Measurements from ENCODE around the gene ACHE.
A peak's percentile ranks its signal among the peaks of the same experiment; 100 is the strongest.

ACHE gene

DNA sequence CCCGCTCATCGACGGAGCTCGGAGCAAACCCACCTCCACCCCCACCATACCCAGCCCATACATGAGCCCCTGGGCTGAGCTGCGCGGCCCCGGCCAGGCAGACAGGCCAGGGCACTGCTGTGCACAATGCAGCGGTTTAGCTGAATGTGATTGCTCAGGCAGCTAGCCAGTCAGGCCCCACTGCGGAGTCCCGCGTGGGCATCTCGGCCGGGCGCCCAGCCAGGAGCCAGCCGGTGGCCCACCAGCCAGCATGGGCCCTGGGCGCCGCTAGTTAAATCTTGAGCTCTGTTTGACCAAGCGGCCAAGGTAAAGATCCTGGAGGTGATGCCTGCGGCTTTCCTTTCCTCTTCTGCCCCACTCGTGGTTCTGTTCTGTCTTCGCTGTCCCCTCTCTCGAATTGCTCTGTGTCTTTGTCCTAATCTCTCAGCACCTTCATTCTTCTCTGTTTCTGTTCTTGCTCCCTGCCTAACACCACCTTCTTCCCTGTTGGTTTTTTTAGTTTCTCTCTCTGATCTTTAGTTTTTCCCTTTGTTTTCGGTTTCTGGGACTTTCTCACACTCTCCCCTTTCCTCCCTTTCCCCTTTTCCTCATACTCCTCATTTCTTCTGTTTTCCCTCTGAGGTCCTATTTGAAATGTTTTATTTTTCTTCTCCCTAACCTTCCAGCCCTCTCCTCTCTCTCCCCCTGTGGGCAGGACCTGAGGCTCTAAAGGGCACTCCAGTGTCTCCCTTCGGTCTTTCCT, 12.7 kb downstream of the ACHE start:
- no peak for DNase-seq

DNA sequence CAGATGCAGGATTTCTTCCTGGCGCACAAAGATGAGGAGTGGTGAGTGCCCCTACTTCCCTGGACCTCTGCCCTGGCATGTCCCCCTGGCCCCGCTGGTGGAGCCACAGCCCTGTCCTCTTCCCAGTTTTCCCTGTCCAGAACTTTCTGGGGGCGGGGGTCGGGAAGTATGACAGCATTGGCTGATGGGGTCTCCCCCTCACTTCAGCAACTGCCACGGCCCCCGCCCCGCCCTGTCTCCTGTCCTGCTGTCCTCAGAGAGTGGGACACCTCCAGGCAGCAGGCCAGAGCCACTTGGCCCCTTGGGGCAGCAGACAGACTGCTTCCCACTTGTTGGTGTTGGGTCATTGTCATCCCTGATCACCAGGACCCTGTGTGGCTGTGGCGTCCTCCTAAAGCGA, 13.5 kb downstream of the ACHE start:
- no peak for DNase-seq

DNA sequence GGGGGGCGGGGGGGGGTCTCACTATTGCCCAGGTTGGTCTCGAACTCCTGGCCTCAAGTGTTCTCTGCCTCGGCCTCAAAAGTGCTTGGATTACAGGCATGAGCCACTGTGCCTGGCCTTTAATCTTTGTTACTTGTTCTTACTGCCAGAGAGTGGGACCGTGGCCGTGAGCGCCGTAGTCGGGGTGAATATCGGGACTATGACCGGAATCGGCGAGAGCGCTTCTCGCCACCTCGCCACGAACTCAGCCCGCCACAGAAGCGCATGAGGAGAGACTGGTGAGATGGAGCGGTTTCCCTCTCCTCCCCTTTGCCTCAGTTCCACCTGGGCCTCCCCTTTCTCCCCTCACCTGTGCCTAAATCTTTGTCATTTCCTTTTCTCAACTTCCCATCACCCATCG, 14.6 kb downstream of the ACHE start:
- no peak for DNase-seq

DNA sequence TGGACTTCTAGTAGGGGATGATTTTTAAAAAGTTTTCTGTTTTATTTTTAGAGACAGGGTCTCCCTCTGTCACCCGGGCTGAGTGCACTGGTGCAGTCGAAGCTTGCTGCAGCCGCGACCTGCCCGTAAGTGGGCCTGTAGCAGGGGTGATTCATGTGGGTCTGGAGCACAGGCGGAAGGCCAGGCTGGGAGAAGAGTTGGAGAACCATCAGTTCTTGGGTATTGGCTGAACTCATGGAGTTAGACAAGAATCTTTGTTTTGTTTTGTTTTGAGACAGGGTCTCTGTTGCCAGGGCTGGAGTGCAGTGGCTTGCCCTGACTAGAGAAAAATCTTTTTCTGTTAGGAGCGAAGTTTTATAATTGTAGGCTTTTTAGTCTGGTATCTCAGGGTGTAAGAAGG, 15.0 kb downstream of the ACHE start:
- no peak for DNase-seq

DNA sequence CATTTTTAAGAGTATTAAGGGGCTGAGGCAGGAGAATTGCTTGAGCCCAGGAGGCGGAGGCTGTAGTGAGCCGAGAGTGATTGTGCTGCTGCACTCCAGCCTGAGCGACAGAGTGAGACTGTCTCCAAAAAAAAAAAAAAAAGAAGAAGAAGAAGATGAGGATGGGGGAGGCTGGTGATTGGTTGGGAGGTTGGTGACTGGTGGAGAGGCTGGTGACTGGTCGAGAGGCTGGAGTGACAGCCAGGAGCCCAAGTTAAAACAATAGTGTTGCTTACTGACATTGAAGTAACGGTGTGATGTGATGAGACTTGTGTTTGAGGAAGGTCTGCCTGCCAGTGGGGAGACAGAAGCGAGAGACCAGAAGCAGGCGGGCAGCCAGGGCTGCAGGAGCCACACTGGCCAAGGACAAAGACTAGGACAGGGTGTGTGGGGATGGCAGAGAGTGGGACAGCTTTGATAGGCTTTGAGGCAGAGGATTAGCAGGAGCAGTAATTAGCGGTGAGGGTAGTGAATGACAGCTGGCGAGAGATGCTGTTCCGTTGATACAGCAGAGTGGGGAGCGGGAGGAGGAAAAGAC, 15.9 kb downstream of the ACHE start:
- no peak for DNase-seq

DNA sequence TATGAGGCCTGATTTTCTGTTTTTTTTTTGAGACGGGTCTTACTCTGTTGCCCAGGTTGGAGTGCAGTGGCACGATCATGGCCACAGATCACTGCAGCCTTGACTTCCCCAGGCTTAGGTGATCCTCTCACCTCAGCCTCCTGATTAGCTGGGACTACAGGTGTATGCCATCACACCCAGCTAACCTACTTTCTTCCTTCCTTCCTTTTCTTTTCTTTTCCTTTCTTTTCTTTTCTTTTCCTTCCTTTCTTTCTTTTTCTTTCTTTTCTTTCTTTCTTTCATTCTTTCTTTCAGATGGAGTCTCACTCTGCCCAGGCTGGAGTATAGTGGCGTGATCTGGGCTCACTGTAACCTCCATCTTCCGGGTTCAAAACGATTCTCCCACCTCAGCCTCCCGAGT, 17.0 kb downstream of the ACHE start:
- DNase-seq = no peak

DNA sequence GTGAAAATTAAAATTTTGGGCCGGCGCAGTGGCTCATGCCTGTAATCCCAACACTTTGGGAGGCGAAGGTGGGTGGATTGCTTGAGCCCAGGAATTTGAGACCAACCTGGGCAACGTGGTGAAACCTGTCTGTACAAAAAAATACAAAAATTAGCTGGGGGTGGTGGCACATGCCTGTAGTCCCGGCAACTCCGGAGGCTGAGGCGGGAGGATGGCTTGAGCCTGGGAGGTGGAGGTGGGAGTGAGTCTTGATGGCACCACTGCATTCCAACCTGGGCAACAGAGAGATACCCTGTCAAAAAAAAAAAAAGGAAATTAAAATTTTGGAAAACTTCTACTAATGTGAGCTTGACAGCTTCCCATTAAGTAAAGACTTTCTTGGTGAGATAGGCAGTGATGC, 17.7 kb downstream of the ACHE start:
- DNase-seq = no peak

DNA sequence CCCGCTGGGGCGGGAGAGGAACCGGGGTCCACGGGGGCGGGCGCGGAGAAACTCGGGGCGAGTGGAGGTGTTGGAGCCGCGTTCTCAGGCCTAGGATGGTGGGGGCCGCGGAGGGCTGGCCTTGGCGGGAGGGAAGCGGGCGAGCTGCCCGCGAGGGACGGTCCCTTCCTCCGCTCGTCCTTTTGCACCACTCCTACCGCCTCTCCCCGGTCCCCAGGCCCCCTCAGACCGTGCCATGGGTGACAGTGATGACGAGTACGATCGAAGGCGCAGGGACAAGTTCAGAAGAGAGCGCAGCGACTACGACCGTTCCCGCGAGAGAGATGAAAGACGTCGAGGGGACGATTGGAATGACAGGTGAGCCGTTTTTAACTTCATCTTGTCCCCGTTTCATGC, 20.3 kb downstream of the ACHE start:
- peak; percentile 38 for DNase-seq

DNA sequence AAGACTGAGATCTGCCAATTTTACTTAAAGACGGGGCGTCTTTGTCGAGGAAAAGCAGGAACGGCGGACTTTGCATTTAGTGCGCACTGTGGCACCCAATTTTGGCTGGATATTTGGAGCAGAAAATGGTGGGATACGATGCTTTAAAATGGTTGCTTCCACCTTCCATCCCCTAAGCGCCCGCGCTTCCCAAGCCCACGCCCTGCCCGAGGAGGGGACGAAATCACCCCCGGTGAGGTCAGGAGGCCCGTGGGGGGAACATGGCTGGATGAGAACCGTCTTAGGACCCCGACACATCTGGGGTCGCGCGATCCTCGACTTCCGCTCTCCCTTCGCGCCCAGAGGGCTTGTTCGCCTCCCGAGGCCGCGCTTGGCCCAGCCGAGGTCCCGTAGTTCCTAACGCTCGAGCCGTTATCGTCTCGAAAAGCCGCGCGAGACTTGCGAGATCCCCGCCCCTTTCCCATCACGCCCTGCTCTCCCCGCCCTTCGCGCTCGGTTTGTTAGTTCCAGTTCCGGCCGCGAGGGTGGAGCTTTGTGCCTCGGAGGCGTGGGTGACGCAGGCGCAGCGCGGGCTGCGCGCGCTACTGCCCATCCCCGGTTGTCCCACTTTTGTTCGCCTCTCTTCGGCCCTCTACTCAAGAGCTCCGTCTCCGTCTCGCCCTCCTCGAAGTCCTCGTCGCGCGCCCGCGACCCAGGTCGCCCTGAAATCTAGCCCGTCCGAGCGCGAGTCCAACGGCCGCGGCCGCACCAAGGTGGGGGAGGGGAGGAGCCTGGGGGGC, 20.9 kb downstream of the ACHE start, which contains the start of gene SRRT:
Gene SRRT, plus strand, starts transcription at position 527 of the 779 bp plus-strand sequence. CDS start 488 bp downstream, outside the sequence.
- peak; percentile 98 for DNase-seq

DNA sequence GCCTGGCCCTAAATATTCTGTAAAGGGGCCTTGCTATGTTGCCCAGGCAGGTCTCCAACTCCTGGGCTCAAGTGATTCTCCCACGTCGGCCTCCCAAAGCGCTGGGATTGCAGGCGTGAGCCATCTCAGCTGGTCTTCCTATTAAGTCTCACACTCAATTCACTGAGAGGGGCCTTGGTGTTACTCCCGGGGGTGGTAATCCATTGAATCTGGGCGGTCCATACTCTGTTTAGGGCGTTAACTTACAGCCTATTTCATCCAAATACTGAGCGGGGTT, 21.4 kb downstream of the ACHE start:
- DNase-seq = no peak

DNA sequence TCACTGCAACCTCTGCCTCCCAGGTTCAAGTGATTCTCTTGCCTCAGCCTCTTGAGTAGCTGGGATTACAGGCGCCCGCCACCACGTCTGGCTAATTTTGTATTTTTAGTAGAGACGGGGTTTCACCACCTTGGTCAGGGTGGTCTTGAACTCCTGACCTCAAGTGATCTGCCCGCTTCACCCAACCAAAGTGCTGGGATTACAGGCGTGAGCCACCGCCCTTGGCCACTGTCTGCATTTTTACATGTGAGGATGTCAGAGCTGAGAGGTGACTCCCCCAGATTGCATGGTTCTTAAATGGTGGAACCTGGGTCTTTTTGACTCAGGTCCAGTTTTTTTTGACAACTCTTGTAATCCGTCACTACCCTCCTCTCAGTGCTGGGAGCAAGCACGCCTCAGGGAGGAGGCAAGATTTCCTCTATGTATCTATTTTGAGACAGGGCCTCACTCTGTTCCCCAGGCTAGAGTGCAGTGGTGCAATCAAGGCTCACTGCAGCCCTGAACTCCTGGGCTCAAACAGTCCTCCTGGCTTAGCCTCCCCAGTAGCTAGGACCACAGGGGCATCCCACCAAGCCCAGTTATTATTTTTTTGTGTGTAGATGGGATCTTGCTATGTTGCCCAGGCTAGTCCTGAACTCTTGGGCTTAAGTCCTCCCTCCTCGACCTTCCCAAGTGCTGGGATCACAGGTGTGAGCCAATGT, 21.9 kb downstream of the ACHE start:
- no peak for DNase-seq

DNA sequence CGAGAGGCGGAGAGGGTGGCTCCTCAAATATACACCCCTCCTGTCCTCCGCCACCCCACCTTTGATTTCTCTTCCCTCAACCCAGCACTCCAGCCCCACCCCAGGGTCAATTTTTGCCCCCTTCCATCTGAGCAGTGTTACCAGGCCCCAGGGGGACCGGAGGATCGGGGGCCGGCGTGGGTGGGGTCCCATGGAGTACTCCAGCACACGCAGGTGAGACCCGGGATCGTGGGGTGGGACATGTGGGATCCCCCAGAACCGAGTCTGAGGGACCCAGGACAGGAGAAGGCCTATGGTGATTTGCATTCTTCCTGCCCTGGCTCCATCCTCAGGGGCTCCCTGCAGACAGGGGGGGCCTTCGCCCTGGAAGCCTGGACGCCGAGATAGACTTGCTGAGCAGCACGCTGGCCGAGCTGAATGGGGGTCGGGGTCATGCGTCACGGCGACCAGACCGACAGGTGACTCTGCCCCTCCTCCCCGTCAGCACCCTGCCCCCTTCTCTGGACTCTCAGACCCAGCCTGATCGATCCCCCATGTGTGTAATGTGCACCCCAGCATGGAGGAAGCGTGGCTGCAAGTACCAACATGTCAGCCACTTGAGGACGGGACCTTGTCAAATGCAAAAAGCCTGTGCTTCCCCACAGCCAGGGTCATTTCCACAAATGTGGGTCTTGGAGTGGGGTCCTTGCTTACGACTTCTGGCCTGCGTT, 27.8 kb downstream of the ACHE start:
- no peak for DNase-seq

DNA sequence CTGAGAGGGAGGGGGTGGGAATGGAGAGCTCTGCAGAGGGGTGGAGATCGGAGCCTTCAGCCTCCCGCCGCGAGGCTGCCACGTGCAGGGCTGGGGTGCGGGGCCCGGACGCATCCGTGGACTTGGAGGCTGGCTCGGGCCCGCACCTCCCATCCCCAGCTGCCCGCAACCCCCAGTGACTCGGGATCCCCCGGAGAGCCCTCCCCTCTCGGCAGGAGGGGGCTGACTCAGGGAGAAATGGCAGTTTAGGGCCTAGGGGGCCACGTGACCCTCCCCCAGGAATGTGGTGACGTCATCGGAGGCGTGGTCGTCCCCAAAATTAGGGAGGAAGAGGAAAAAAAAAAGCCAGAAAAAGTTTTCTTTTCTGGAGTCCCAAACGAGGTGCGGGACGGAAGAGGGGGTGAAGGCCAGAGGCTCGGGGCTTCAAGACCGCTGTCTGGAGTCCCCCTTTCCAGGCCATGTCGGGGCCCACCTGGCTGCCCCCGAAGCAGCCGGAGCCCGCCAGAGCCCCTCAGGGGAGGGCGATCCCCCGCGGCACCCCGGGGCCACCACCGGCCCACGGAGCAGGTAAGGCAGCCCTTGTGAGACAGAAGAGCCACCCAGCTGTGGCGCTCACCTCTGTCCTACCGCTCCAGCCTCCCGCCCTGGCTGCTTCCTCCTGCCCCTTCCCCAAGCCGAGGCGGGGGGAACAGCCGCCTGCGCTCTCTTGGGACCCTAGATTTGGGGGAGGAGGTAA, 28.5 kb downstream of the ACHE start, which contains the start of gene TRIP6:
Gene TRIP6, plus strand, starts transcription at position 348 of the 736 bp plus-strand sequence. Its CDS starts 111 bp downstream, at position 459.
- peak; percentile 59 for DNase-seq

DNA sequence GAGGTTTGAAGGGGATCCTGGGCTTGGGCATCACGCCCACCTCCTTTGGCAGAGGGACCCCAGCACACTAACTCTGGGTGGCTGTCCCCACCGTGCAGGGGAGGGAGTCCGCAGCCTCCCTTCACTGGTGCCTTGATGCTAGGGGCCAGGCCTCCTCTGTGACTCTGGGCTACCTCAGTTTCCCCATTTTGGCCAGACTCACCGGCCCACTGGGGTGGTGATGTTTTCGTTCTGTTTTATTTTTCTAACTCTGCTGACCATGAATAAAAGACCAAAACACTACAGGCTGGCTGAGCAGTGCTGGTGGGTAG, 29.0 kb downstream of the ACHE start:
- no peak for DNase-seq

DNA sequence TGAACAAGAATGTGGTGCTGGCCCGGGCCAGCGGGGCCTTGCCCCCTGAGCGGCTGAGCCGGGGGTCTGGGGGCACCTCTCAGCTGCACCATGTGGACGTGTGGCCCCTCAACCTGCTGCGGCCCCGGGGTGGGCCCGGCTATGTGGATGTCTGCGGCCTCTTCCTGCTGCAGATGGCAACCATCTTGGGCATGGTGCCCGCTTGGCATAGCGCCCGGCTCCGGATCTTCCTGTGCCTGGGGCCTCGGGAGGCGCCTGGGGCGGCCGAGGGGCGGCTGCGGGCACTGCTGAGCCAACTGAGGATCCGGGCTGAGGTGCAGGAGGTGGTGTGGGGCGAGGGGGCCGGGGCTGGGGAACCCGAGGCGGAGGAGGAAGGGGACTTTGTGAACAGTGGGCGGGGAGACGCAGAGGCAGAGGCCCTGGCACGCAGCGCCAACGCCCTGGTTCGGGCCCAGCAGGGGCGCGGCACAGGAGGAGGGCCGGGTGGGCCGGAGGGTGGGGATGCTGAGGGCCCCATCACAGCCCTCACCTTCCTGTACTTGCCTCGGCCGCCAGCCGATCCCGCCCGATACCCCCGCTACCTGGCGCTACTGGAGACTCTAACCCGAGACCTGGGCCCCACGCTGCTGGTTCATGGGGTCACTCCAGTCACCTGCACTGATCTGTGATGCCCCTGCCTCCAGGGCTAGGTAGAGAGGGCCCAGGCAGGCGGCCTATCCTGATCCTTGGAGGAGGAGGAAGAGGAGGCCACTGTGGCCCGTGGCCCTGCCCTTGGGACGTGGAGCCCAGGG, 29.6 kb downstream of the ACHE start:
- DNase-seq = no peak

DNA sequence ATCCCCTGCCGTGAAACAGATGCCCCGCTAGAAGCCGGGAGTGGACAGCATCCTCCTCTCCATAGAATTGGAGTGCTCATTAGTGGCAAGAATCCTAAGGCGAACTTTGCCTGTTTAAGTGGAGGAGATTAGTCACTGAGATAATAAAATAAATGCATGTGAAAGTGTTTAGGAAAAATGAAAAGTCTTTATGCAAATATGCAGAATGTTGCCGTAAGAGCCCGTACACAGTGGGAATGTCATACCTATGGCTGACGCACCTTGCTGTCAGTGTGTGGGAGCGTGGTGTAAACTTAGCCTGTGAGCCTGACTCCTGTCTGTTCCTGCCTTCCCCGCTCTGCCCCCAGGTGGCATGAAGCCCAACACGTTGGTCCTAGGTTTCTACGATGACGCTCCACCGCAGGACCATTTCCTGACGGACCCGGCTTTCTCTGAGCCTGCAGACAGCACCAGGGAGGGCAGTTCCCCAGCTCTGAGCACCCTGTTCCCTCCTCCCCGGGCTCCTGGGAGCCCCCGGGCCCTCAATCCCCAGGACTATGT, 30.2 kb downstream of the ACHE start:
- no peak for DNase-seq

DNA sequence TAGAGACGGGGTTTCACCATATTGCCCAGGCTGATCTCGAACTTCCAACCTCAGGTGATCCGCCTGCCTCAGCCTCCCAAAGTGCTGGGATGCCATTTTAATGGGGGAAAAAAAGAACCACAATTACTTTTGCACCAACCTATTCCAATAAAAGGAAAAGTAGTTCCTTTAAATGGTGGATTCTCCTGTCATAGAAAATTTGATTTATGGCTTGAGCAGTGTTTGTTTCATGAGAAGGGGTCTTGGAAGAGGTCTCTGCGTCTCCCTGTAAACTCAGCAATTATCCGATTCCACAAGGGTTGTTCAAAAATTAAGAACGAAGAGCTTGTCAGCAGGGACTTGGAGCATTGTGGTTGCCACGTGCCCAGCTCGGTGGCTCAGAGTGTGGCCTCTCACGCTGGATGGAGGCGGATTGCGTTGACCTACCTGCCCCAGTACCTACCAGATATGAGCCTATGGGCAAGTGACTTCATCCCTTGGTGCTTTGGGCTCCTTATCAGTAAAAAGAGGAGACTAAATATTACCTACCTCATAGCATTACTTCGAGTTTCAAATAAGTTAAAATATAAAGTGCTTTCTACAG, 31.3 kb downstream of the ACHE start:
- DNase-seq = no peak

DNA sequence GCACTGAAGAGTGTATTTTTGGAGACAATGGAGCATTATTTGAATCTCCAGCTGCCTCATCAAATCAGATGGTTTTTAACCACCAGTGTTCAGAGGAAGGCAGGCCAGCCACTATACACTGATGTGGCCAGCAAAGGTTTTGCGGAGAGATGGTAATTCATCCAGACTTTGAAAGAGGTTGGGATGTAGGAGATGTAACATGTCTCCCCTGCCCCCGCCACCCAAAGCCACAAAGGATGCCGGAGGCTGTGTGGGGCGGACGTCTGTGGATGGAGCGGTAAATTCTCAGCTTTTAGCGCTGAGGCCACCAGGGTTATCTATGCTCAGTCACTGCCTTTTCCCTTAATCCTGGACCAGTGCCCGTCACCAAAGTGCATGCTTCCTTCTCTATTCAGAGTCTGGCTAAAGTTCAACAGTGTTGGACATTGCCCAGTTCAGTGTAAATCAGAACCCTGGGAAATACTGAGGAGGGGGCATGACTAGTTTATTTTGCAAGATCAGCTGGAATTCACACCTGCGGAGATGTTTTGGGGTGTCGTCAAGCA, 32.2 kb downstream of the ACHE start:
- DNase-seq = no peak

DNA sequence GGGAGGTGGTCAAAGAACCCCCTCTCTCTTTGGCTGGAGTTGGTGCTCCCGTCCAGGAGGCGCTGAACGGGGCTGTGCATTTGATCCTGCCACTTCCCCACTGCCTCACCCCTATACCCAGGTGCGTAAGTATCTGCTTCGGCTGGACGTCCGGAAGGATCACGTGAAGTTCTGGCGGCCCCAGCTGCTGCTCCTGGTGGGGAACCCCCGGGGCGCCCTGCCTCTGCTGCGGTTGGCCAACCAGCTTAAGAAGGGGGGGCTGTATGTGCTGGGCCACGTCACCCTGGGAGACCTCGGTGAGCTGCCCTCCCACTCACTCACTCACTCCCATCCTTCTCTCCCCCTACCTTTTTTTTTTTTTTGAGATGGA, 34.1 kb downstream of the ACHE start:
- no peak for DNase-seq

All from CD4-positive, alpha-beta T cell treated with Interleukin-17A for 1 hour (primary cell).